HL-60 (cell line): ENCODE measurements around the gene TUB.

Source experiments
- DNase-seq, 2 experiments: peaks; one replicate each; pipeline ENCODE4 v3.0.0-alpha.2; 2010 to 2020; ENCODE audit warnings: low read depth in 1 of 2, low spot score in 1 of 2
- H3K27ac ChIP-seq: fragments of 250-450 bp; sonication (Bioruptor Pico); replicated peaks from 2 replicates; pipeline ENCODE4 v1.5.1; 2020; ENCODE audit warnings: mild to moderate bottlenecking, moderate library complexity
- H3K27me3 ChIP-seq: fragments of 250-450 bp; sonication (Bioruptor Pico); 2 replicates; pipeline ENCODE4 v1.5.1; 2021; ENCODE audit warnings: mild to moderate bottlenecking, moderate library complexity; ENCODE audit not compliant: insufficient read depth, poor library complexity, severe bottlenecking
- H3K4me3 ChIP-seq: replicated peaks from 2 replicates; pipeline ENCODE4 v1.5.1; 2011; ENCODE audit warnings: mild to moderate bottlenecking, control low read depth, low read length; ENCODE audit not compliant: insufficient read depth
- CTCF ChIP-seq: IDR thresholded peaks from one replicate; pipeline ENCODE4 v1.5.1; 2011; ENCODE audit warnings: low read length, control low read depth, inconsistent platforms; ENCODE audit not compliant: insufficient read depth
- GABPA ChIP-seq: IDR thresholded peaks from 2 replicates; pipeline ENCODE4 v1.6.1; 2012; ENCODE audit warnings: low read depth
- POLR2AphosphoS5 ChIP-seq: IDR thresholded peaks from 2 replicates; pipeline ENCODE4 v1.6.1; 2012; ENCODE audit warnings: low read depth
- REST ChIP-seq: IDR thresholded peaks from 2 replicates; pipeline ENCODE4 v1.6.1; 2012; ENCODE audit warnings: low read depth; ENCODE audit not compliant: insufficient replicate concordance
- SPI1 ChIP-seq: IDR thresholded peaks from 2 replicates; pipeline ENCODE4 v1.6.1; 2012; ENCODE audit warnings: low read depth, mild to moderate bottlenecking, borderline replicate concordance
- long read RNA-seq: library from polyadenylated mRNA; unstranded; transcript quantifications from one replicate; pipeline ENCODE4 v2.0.0, GENCODE V29; 2020

Gene TUB, protein sequence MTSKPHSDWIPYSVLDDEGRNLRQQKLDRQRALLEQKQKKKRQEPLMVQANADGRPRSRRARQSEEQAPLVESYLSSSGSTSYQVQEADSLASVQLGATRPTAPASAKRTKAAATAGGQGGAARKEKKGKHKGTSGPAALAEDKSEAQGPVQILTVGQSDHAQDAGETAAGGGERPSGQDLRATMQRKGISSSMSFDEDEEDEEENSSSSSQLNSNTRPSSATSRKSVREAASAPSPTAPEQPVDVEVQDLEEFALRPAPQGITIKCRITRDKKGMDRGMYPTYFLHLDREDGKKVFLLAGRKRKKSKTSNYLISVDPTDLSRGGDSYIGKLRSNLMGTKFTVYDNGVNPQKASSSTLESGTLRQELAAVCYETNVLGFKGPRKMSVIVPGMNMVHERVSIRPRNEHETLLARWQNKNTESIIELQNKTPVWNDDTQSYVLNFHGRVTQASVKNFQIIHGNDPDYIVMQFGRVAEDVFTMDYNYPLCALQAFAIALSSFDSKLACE
- long read RNA-seq = 0 reads

GRCh38 chr11:8080674-8081590 lies at the start of gene TUB:
Gene TUB (plus strand): TSS chr11:8081211. CDS start chr11:8081511, 300 bp downstream.
- no peak for DNase-seq
- H3K27me3 ChIP-seq = peaks cover 26% of the 10 kb centered on the region
- H3K4me3 ChIP-seq = no peak within 1 kb of the TSS
- no peak within 1 kb of the TSS for H3K27ac ChIP-seq
- TF ChIP-seq REST = no peak
- no peak for TF ChIP-seq POLR2AphosphoS5
- TF ChIP-seq GABPA = no peak
- no peak for TF ChIP-seq SPI1
- TF ChIP-seq CTCF = no peak

- H3K4me3 ChIP-seq = no peak overlapping the region
- DNase-seq = no peak
- peaks cover 2% of the 10 kb centered on the region for H3K27me3 ChIP-seq
- TF ChIP-seq POLR2AphosphoS5 = no peak
- no peak overlapping the region for H3K27ac ChIP-seq
These were observed 49.5 kb upstream of the TUB start for GRCh38 chr11:8031248-8032115.

GRCh38 chr11:8032122-8032521 lies 48.9 kb upstream of the TUB start:
- Histone ChIP-seq H3K27me3 (no peaks in the 10 kb centered on the region), H3K4me3 (no peak overlapping the region), H3K27ac (no peak overlapping the region)
- no peak for TF ChIP-seq SPI1
- DNase-seq = no peak

- Histone ChIP-seq H3K27ac (no peak overlapping the region), H3K27me3 (no peaks in the 10 kb centered on the region), H3K4me3 (no peak overlapping the region)
- TF ChIP-seq REST (no peak), GABPA (no peak), POLR2AphosphoS5 (no peak), SPI1 (no peak), CTCF (no peak)
- DNase-seq = peak in 1 of 2 experiments; percentile 28
These were observed 48.3 kb upstream of the TUB start for GRCh38 chr11:8032576-8033304.
